Smooth muscle cell (in vitro differentiated cells): Measurements from ENCODE around the gene ZNF541. TPM values are rescaled to one million over a fixed set of nuclear protein-coding genes. Genes with fewer than 3 reads are reported as not detected.

Source experiments
- DNase-seq: peaks from one replicate; lab custom pipeline; 2025; ENCODE audit not compliant: unreplicated experiment; lab: John Stamatoyannopoulos, UW
- H2AFZ ChIP-seq: fragments of 200-600 bp; sonication (generic); 2 replicates; pipeline ENCODE4 v1.6.0; 2016; ENCODE audit warnings: antibody characterized with exemption, low read depth, mild to moderate bottlenecking
- H3F3A ChIP-seq: fragments of 200-600 bp; sonication (generic); 2 replicates; pipeline ENCODE4 v1.6.0; 2017; ENCODE audit warnings: antibody characterized with exemption, low read depth
- H3K27ac ChIP-seq: fragments of 200-600 bp; sonication (generic); 2 replicates; pipeline ENCODE4 v1.5.1; 2016; ENCODE audit warnings: low read depth, mild to moderate bottlenecking
- H3K27me3 ChIP-seq: fragments of 200-600 bp; sonication (generic); 2 replicates; pipeline ENCODE4 v1.6.1; 2016; ENCODE audit warnings: low read depth, mild to moderate bottlenecking
- H3K36me3 ChIP-seq: fragments of 200-600 bp; sonication (generic); 2 replicates; pipeline ENCODE4 v1.5.1; 2016; ENCODE audit warnings: low read depth
- H3K4me1 ChIP-seq: fragments of 200-600 bp; sonication (generic); 2 replicates; pipeline ENCODE4 v1.5.1; 2016; ENCODE audit warnings: low read depth
- H3K4me2 ChIP-seq: fragments of 200-600 bp; sonication (generic); 2 replicates; pipeline ENCODE4 v1.6.0; 2016; ENCODE audit warnings: mild to moderate bottlenecking
- H3K4me3 ChIP-seq: fragments of 200-600 bp; sonication (generic); 2 replicates; pipeline ENCODE4 v1.5.1; 2016; ENCODE audit warnings: mild to moderate bottlenecking
- H3K79me2 ChIP-seq: fragments of 200-600 bp; sonication (generic); 2 replicates; pipeline ENCODE4 v1.6.0; 2016; ENCODE audit warnings: low read depth, mild to moderate bottlenecking
- H3K9ac ChIP-seq: fragments of 200-600 bp; sonication (generic); 2 replicates; pipeline ENCODE4 v1.6.0; 2016; ENCODE audit warnings: low read depth
- H3K9me3 ChIP-seq: fragments of 200-600 bp; sonication (generic); replicated peaks from 2 replicates; pipeline ENCODE4 v1.5.1; 2016; ENCODE audit warnings: low read depth
- H4K20me1 ChIP-seq: fragments of 200-600 bp; sonication (generic); 2 replicates; pipeline ENCODE4 v1.6.0; 2016; ENCODE audit warnings: low read depth
- CTCF ChIP-seq: fragments of 200-600 bp; sonication (generic); IDR thresholded peaks from 2 replicates; pipeline ENCODE4 v1.5.1; 2017; ENCODE audit warnings: borderline replicate concordance, mild to moderate bottlenecking, antibody characterized with exemption; ENCODE audit not compliant: insufficient read depth, poor library complexity, severe bottlenecking
- WGBS: methylation state at CpG from one replicate; pipeline ENCODE4 v1.1.7; 2016; ENCODE audit warnings: low lambda C conversion rate; 5-methylcytosine and 5-hydroxymethylcytosine counted together
- polyA plus RNA-seq: library from polyadenylated mRNA; unstranded; fragments of >200 nt; fragmentation: Nextera tagmentation; extraction: Ambion mirVana; gene quantifications from 2 replicates; pipeline ENCODE4 v1.2.1, GENCODE V29; 2016
- total RNA-seq: library from RNA; depleted of rRNA; stranded (reverse); fragments of >200 nt; gene quantifications from 2 replicates; pipeline ENCODE4 v1.2.3, GENCODE V29; 2014

ZNF541 gene
- total and polyA plus RNA-seq, 2 experiments from 2014 or later, result not detected

- 60% methylated on average over 12 of the region's 12 CpGs for WGBS
- H3F3A ChIP-seq, result peaks cover 20% of the 10 kb centered on the region
- H3K4me2 ChIP-seq, result no peak overlapping the region
- no peak for TF ChIP-seq CTCF
- no peak for DNase-seq
- no peak overlapping the region for H3K27ac ChIP-seq
- H3K4me1 ChIP-seq, result peaks cover 5% of the 10 kb centered on the region
- H3K27me3 ChIP-seq, result no peaks in the 10 kb centered on the region
- H3K79me2 ChIP-seq, result no peaks in the 10 kb centered on the region
- no peak overlapping the region for H3K9ac ChIP-seq
- H3K36me3 ChIP-seq, result no peaks in the 10 kb centered on the region
- H3K4me3 ChIP-seq, result no peak overlapping the region
- no peaks in the 10 kb centered on the region for H4K20me1 ChIP-seq
- H2AFZ ChIP-seq, result no peak overlapping the region
- no peaks in the 10 kb centered on the region for H3K9me3 ChIP-seq
Observed at GRCh38 chr19:47539747-47540311, 33.1 kb downstream of the ZNF541 start.

GRCh38 chr19:47538812-47539211, 34.1 kb downstream of the ZNF541 start:
- Histone ChIP-seq H3K4me1 (peaks cover 5% of the 10 kb centered on the region), H3K9me3 (no peaks in the 10 kb centered on the region), H3K36me3 (no peaks in the 10 kb centered on the region), H2AFZ (no peak overlapping the region), H3K27me3 (no peaks in the 10 kb centered on the region), H3F3A (peaks cover 20% of the 10 kb centered on the region), H4K20me1 (no peaks in the 10 kb centered on the region), H3K27ac (no peak overlapping the region), H3K79me2 (no peaks in the 10 kb centered on the region), H3K4me3 (no peak overlapping the region), H3K9ac (no peak overlapping the region), H3K4me2 (no peak overlapping the region)
- 93% methylated on average over 5 of the region's 5 CpGs for WGBS
- DNase-seq, result no peak
- no peak for TF ChIP-seq CTCF

- Histone ChIP-seq H3K36me3 (no peaks in the 10 kb centered on the region), H3F3A (peaks cover 11% of the 10 kb centered on the region), H3K27ac (no peak overlapping the region), H3K4me2 (no peak overlapping the region), H3K4me1 (peaks cover 5% of the 10 kb centered on the region), H3K27me3 (no peaks in the 10 kb centered on the region), H4K20me1 (no peaks in the 10 kb centered on the region), H3K9ac (no peak overlapping the region), H3K9me3 (no peaks in the 10 kb centered on the region), H2AFZ (no peak overlapping the region), H3K4me3 (no peak overlapping the region), H3K79me2 (no peaks in the 10 kb centered on the region)
- WGBS, result 89% methylated on average over 4 of the region's 4 CpGs
- TF ChIP-seq CTCF, result no peak
- no peak for DNase-seq
Observed at GRCh38 chr19:47537493-47537892, 35.5 kb downstream of the ZNF541 start.

GRCh38 chr19:47534628-47535027, 38.3 kb downstream of the ZNF541 start:
- Histone ChIP-seq H4K20me1 (no peaks in the 10 kb centered on the region), H3K27ac (no peak overlapping the region), H3K9me3 (no peaks in the 10 kb centered on the region), H2AFZ (no peak overlapping the region), H3K36me3 (no peaks in the 10 kb centered on the region), H3K4me3 (no peak overlapping the region), H3K79me2 (no peaks in the 10 kb centered on the region), H3K4me2 (no peak overlapping the region), H3K9ac (no peak overlapping the region), H3K4me1 (no peaks in the 10 kb centered on the region), H3K27me3 (no peaks in the 10 kb centered on the region), H3F3A (no peaks in the 10 kb centered on the region)
- no peak for DNase-seq
- 90% methylated on average over 1 of the region's 1 CpG for WGBS
- TF ChIP-seq CTCF, result no peak
